ENCODE measurements around the gene BBLN.

The BBLN gene

GRCh38 chr9:128163027-128163515, 3.0 kb downstream of the BBLN start:
- Histone ChIP-seq H3K36me3 (ENCODE audit: insufficient read depth, insufficient read length, low read length) (peaks cover 57% of the 10 kb centered on the region), H3K27me3 (ENCODE audit: insufficient read depth, insufficient read length) (no peaks in the 10 kb centered on the region), H3K4me1 (ENCODE audit: insufficient read depth, insufficient read length) (peaks cover 2% of the 10 kb centered on the region), H3K9me3 (ENCODE audit: insufficient read depth, low read length) (no peaks in the 10 kb centered on the region), H3K9ac (ENCODE audit: insufficient read length, low read depth) (no peak overlapping the region), H3K4me3 (ENCODE audit: insufficient read length, low read depth) (no peak overlapping the region)
- TF ChIP-seq YY1 (IDR thresholded peaks at IDR 0.05; ENCODE audit: insufficient read depth, insufficient read length) (no peak), SUZ12 (IDR thresholded peaks at IDR 0.05; ENCODE audit: extremely low read depth, insufficient read depth, insufficient read length) (no peak), ZNF274 (IDR thresholded peaks at IDR 0.05; ENCODE audit: low read depth, low read length) (no peak)
- DNase-seq (ENCODE audit: low read depth, low spot score) = no peak

- Histone ChIP-seq H3K9me3 (ENCODE audit: insufficient read depth, low read length) (no peaks in the 10 kb centered on the region), H3K36me3 (ENCODE audit: insufficient read depth, insufficient read length, low read length) (peaks cover 61% of the 10 kb centered on the region), H3K4me3 (ENCODE audit: insufficient read length, low read depth) (no peak overlapping the region), H3K4me1 (ENCODE audit: insufficient read depth, insufficient read length) (peaks cover 2% of the 10 kb centered on the region), H3K27me3 (ENCODE audit: insufficient read depth, insufficient read length) (no peaks in the 10 kb centered on the region), H3K9ac (ENCODE audit: insufficient read length, low read depth) (no peak overlapping the region)
- no peak for DNase-seq (ENCODE audit: low read depth, low spot score)
- TF ChIP-seq ZNF274 (IDR thresholded peaks at IDR 0.05; ENCODE audit: low read depth, low read length) (no peak), SUZ12 (IDR thresholded peaks at IDR 0.05; ENCODE audit: extremely low read depth, insufficient read depth, insufficient read length) (no peak)
These were observed 3.6 kb downstream of the BBLN start for GRCh38 chr9:128163523-128164306.

- peaks cover 2% of the 10 kb centered on the region for H3K4me1 ChIP-seq (ENCODE audit: insufficient read depth, insufficient read length)
- TF ChIP-seq ZNF274 (IDR thresholded peaks at IDR 0.05; ENCODE audit: low read depth, low read length) = no peak
- no peak for TF ChIP-seq SUZ12 (IDR thresholded peaks at IDR 0.05; ENCODE audit: extremely low read depth, insufficient read depth, insufficient read length)
- TF ChIP-seq YY1 (IDR thresholded peaks at IDR 0.05; ENCODE audit: insufficient read depth, insufficient read length) = no peak
- peaks cover 68% of the 10 kb centered on the region for H3K36me3 ChIP-seq (ENCODE audit: insufficient read depth, insufficient read length, low read length)
- H3K9me3 ChIP-seq (ENCODE audit: insufficient read depth, low read length) = no peaks in the 10 kb centered on the region
- H3K4me3 ChIP-seq (ENCODE audit: insufficient read length, low read depth) = no peak overlapping the region
- DNase-seq (ENCODE audit: low read depth, low spot score) = no peak
- no peaks in the 10 kb centered on the region for H3K27me3 ChIP-seq (ENCODE audit: insufficient read depth, insufficient read length)
- H3K9ac ChIP-seq (ENCODE audit: insufficient read length, low read depth) = no peak overlapping the region
These were observed 4.3 kb downstream of the BBLN start for GRCh38 chr9:128164307-128164885.

GRCh38 chr9:128166169-128166568, 6.1 kb downstream of the BBLN start:
- DNase-seq (ENCODE audit: low read depth, low spot score) = no peak
- peaks cover 2% of the 10 kb centered on the region for H3K4me1 ChIP-seq (ENCODE audit: insufficient read depth, insufficient read length)
- TF ChIP-seq SUZ12 (IDR thresholded peaks at IDR 0.05; ENCODE audit: extremely low read depth, insufficient read depth, insufficient read length) = no peak
- no peak for TF ChIP-seq ZNF274 (IDR thresholded peaks at IDR 0.05; ENCODE audit: low read depth, low read length)
- no peak for TF ChIP-seq YY1 (IDR thresholded peaks at IDR 0.05; ENCODE audit: insufficient read depth, insufficient read length)
- no peaks in the 10 kb centered on the region for H3K9me3 ChIP-seq (ENCODE audit: insufficient read depth, low read length)
- H3K27me3 ChIP-seq (ENCODE audit: insufficient read depth, insufficient read length) = no peaks in the 10 kb centered on the region
- no peak overlapping the region for H3K9ac ChIP-seq (ENCODE audit: insufficient read length, low read depth)
- H3K4me3 ChIP-seq (ENCODE audit: insufficient read length, low read depth) = no peak overlapping the region
- peaks cover 77% of the 10 kb centered on the region for H3K36me3 ChIP-seq (ENCODE audit: insufficient read depth, insufficient read length, low read length)

- TF ChIP-seq SUZ12 (IDR thresholded peaks at IDR 0.05; ENCODE audit: extremely low read depth, insufficient read depth, insufficient read length) (no peak), ZNF274 (IDR thresholded peaks at IDR 0.05; ENCODE audit: low read depth, low read length) (no peak), YY1 (IDR thresholded peaks at IDR 0.05; ENCODE audit: insufficient read depth, insufficient read length) (no peak)
- no peaks in the 10 kb centered on the region for H3K9me3 ChIP-seq (ENCODE audit: insufficient read depth, low read length)
- H3K4me1 ChIP-seq (ENCODE audit: insufficient read depth, insufficient read length) = no peaks in the 10 kb centered on the region
- H3K36me3 ChIP-seq (ENCODE audit: insufficient read depth, insufficient read length, low read length) = peaks cover 72% of the 10 kb centered on the region
- H3K4me3 ChIP-seq (ENCODE audit: insufficient read length, low read depth) = no peak overlapping the region
- H3K9ac ChIP-seq (ENCODE audit: insufficient read length, low read depth) = peak overlapping the region; percentile 21
- no peak for DNase-seq (ENCODE audit: low read depth, low spot score)
- no peaks in the 10 kb centered on the region for H3K27me3 ChIP-seq (ENCODE audit: insufficient read depth, insufficient read length)
These were observed 7.1 kb downstream of the BBLN start for GRCh38 chr9:128167209-128167608.

GRCh38 chr9:128168731-128169308, 8.8 kb downstream of the BBLN start:
- H3K27me3 ChIP-seq (ENCODE audit: insufficient read depth, insufficient read length) = no peaks in the 10 kb centered on the region
- no peak overlapping the region for H3K9ac ChIP-seq (ENCODE audit: insufficient read length, low read depth)
- DNase-seq (ENCODE audit: low read depth, low spot score) = no peak
- H3K4me3 ChIP-seq (ENCODE audit: insufficient read length, low read depth) = no peak overlapping the region
- H3K9me3 ChIP-seq (ENCODE audit: insufficient read depth, low read length) = no peaks in the 10 kb centered on the region
- peaks cover 61% of the 10 kb centered on the region for H3K36me3 ChIP-seq (ENCODE audit: insufficient read depth, insufficient read length, low read length)
- TF ChIP-seq ZNF274 (IDR thresholded peaks at IDR 0.05; ENCODE audit: low read depth, low read length) (no peak), YY1 (IDR thresholded peaks at IDR 0.05; ENCODE audit: insufficient read depth, insufficient read length) (no peak), SUZ12 (IDR thresholded peaks at IDR 0.05; ENCODE audit: extremely low read depth, insufficient read depth, insufficient read length) (no peak)
- H3K4me1 ChIP-seq (ENCODE audit: insufficient read depth, insufficient read length) = no peaks in the 10 kb centered on the region

GRCh38 chr9:128169492-128169891, 9.4 kb downstream of the BBLN start:
- Histone ChIP-seq H3K4me1 (ENCODE audit: insufficient read depth, insufficient read length) (peaks cover 3% of the 10 kb centered on the region), H3K36me3 (ENCODE audit: insufficient read depth, insufficient read length, low read length) (peaks cover 60% of the 10 kb centered on the region), H3K27me3 (ENCODE audit: insufficient read depth, insufficient read length) (no peaks in the 10 kb centered on the region), H3K9me3 (ENCODE audit: insufficient read depth, low read length) (no peaks in the 10 kb centered on the region), H3K4me3 (ENCODE audit: insufficient read length, low read depth) (no peak overlapping the region), H3K9ac (ENCODE audit: insufficient read length, low read depth) (no peak overlapping the region)
- TF ChIP-seq SUZ12 (IDR thresholded peaks at IDR 0.05; ENCODE audit: extremely low read depth, insufficient read depth, insufficient read length) = no peak
- TF ChIP-seq ZNF274 (IDR thresholded peaks at IDR 0.05; ENCODE audit: low read depth, low read length) = no peak
- no peak for TF ChIP-seq YY1 (IDR thresholded peaks at IDR 0.05; ENCODE audit: insufficient read depth, insufficient read length)
- no peak for DNase-seq (ENCODE audit: low read depth, low spot score)
